ENCODE results near the gene RNF43. TPM values are rescaled to one million over a fixed set of nuclear protein-coding genes. Genes with fewer than 3 reads are reported as not detected.
A peak's percentile ranks its signal among the peaks of the same experiment; 100 is the strongest.

The RNF43 gene
- total RNA-seq, 1 experiment from 2014 or later, result 0.42 TPM

DNA sequence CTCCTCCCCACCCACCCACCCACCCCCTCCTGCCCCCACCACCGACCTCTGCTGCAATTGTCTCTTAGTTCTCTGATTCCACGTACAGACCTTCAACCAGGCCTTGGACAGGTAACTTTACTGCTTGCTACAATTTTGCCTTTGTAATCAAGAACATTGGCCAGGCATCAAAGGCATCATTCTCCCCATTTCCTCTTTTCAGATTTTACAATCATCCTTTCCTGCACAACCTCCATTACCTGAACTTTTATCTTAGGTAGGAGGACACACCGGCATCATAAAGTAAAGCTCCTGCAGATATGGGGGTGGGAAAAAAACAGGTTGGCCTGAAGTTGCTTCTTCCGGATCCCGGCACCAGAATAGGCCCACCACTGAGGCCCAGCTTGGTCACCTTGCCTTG lies 39.7 kb downstream of the RNF43 start:
- Histone ChIP-seq H2BK12ac (ENCODE audit: insufficient read length, low read depth, low read length) (no peak overlapping the region), H3K27me3 (ENCODE audit: insufficient read depth, low read length) (no peaks in the 10 kb centered on the region), H3K79me1 (ENCODE audit: insufficient read depth, low read depth, low read length, poor library complexity, severe bottlenecking) (no peaks in the 10 kb centered on the region), H2AK5ac (ENCODE audit: insufficient read length, low read length) (no peak overlapping the region), H3K9me3 (ENCODE audit: control insufficient read depth, low read depth, low read length) (no peaks in the 10 kb centered on the region), H2BK120ac (ENCODE audit: low read depth, low read length, poor library complexity, severe bottlenecking) (no peak overlapping the region), H4K20me1 (ENCODE audit: control insufficient read depth, insufficient read depth, insufficient read length) (no peaks in the 10 kb centered on the region), H3K4me2 (ENCODE audit: insufficient read depth, insufficient read length, low read length) (no peak overlapping the region), H3T11ph (ENCODE audit: low read length) (no peak overlapping the region), H3K14ac (ENCODE audit: insufficient read depth, low read length) (no peak overlapping the region), H3K56ac (ENCODE audit: insufficient read length, low read depth, low read length) (no peak overlapping the region), H3K18ac (ENCODE audit: insufficient read length, low read depth, low read length) (no peak overlapping the region), H4K91ac (ENCODE audit: insufficient read length, low read depth, low read length) (no peak overlapping the region), H3K27ac (ENCODE audit: insufficient read length, low read depth, low read length) (no peak overlapping the region), H2BK20ac (ENCODE audit: low read depth, low read length, poor library complexity, severe bottlenecking) (no peak overlapping the region), H3K79me2 (ENCODE audit: insufficient read depth, low read length) (no peaks in the 10 kb centered on the region), H4K5ac (ENCODE audit: insufficient read length, low read depth, low read length) (no peak overlapping the region), H3K23me2 (ENCODE audit: insufficient read length, low read depth, low read length, poor library complexity, severe bottlenecking) (no peaks in the 10 kb centered on the region), H3K23ac (ENCODE audit: insufficient read length, low read depth, low read length) (no peak overlapping the region), H4K8ac (replicated peaks; ENCODE audit: insufficient read length, low read depth, low read length) (no peak overlapping the region), H2BK15ac (ENCODE audit: low read depth, low read length) (no peak overlapping the region), H3K9ac (ENCODE audit: extremely low read depth, insufficient read length, low read length) (no peak overlapping the region), H3K4me1 (ENCODE audit: insufficient read depth, low read length) (peaks cover 11% of the 10 kb centered on the region; the same call in 1 of the 2 replicates), H2BK5ac (ENCODE audit: insufficient read length, low read length) (no peak overlapping the region), H3K4ac (ENCODE audit: low read depth, low read length) (no peak overlapping the region), H2AFZ (ENCODE audit: low read length) (no peak overlapping the region)
- no peak for TF ChIP-seq CTCF (conservative IDR thresholded peaks at IDR 0.05)
- Mint-ChIP-seq H3K27ac (no peak overlapping the region), H3K9me3 (no peaks in the 10 kb centered on the region), H3K27me3 (ENCODE audit: low read depth) (peaks cover 4% of the 10 kb centered on the region; the same call in 1 of the 2 replicates), H3K4me1 (peaks cover 33 to 34% of the 10 kb centered on the region in 2 experiments), H3K4me3 (no peak overlapping the region), H3K36me3 (ENCODE audit: insufficient read depth in 1 of 3, low read depth in 3 of 3) (no peaks in the 10 kb centered on the region)
- peak; percentile 15 for DNase-seq
- WGBS (ENCODE audit: extremely low coverage, insufficient read length, low lambda C conversion rate), result no CpG with 5 or more reads among the region's 5 CpGs
